K562 (cell line): ENCODE measurements around the gene SMCHD1. TPM values are rescaled to one million over a fixed set of nuclear protein-coding genes. Genes with fewer than 3 reads are reported as not detected.

ENCODE experiments used
- ATAC-seq: fragments of 200-7000 bp; cut with Tn5 transposase; 3 replicates; pipeline ENCODE4 v1.9.1; 2020; ENCODE audit warnings: moderate library complexity
- BruUV-seq: library from RNA; stranded (reverse); fragments of 400-500 nt; replicated peaks from 2 replicates; lab custom pipeline; 2021; lab: Mats Ljungman, UMichigan
- CTCF ChIA-PET: fragments of 300-600 bp; formaldehyde crosslinking; extraction: SDS; loops from one replicate; lab custom pipeline; 2021; ENCODE audit warnings: low intra/inter-chr PET ratio; lab: Yijun Ruan, JAX
- POLR2A ChIA-PET: fragments of 300-600, 350-650 bp; sonication (Branson Sonifier 250); formaldehyde crosslinking; extraction: SDS; loops from one replicate; lab custom pipeline; 2021; ENCODE audit warnings: antibody characterized with exemption, inconsistent platforms; lab: Yijun Ruan, JAX
- DNase-seq, 4 experiments: peaks; one replicate each; pipeline versions ENCODE4 v3.0.0 to v3.0.0-alpha.2; 2011 to 2018; ENCODE audit warnings: low spot score in 3 of 4, mixed read lengths in 3 of 4; ENCODE audit errors: extremely low read depth in 1 of 4
- FAIRE-seq: peaks from 2 replicates; lab custom pipeline; 2011; peaks lifted over from hg19 to GRCh38; lab: Jason Lieb, UNC
- H2AFZ ChIP-seq: 2 replicates; pipeline ENCODE4 v1.6.0; 2011; ENCODE audit warnings: low read depth, low read length, control low read depth, inconsistent platforms
- H3K27ac ChIP-seq: fragments of 200-600 bp; 3 replicates; pipeline ENCODE4 v1.8.0; 2011; ENCODE audit warnings: low read depth, mild to moderate bottlenecking, control low read depth, inconsistent platforms, low read length, moderate library complexity, mixed read lengths; ENCODE audit errors: extremely low read depth
- H3K27me3 ChIP-seq, 2 experiments: fragments of 300-600 bp in 1 of 2; 2 replicates in 1 of 2; 3 replicates in 1 of 2; pipeline versions ENCODE4 v1.6.0 to v1.8.0; 2011; ENCODE audit warnings: inconsistent platforms in 2 of 2, low read length in 2 of 2, mild to moderate bottlenecking in 1 of 2, mixed read lengths in 1 of 2, moderate library complexity in 1 of 2; ENCODE audit not compliant: control insufficient read depth in 2 of 2, insufficient read depth in 2 of 2
- H3K36me3 ChIP-seq: fragments of 300-600 bp; 3 replicates; pipeline ENCODE4 v1.8.0; 2011; ENCODE audit warnings: mild to moderate bottlenecking, low read length, inconsistent platforms; ENCODE audit not compliant: control insufficient read depth, insufficient read depth
- H3K4me1 ChIP-seq, 2 experiments: fragments of 200-600 bp in 1 of 2; replicated peaks in 1 of 2; 2 replicates in 1 of 2; 3 replicates in 1 of 2; pipeline versions ENCODE4 v1.5.1 to v1.8.0; 2011; ENCODE audit warnings: inconsistent platforms in 2 of 2, low read length in 2 of 2, mild to moderate bottlenecking in 1 of 2, mixed read lengths in 1 of 2, moderate library complexity in 1 of 2; ENCODE audit not compliant: control insufficient read depth in 2 of 2, insufficient read depth in 2 of 2
- H3K4me2 ChIP-seq: 2 replicates; pipeline ENCODE4 v1.6.1; 2011; ENCODE audit warnings: low read length, control low read depth, inconsistent platforms, mixed read lengths; ENCODE audit not compliant: insufficient read depth
- H3K4me3 ChIP-seq: fragments of 200-600 bp; sonication (generic), shearing (Covaris generic); 2 replicates; pipeline ENCODE4 v1.5.1; 2016; ENCODE audit warnings: control low read depth, inconsistent platforms
- H3K79me2 ChIP-seq: fragments of 200-600 bp; 3 replicates; pipeline ENCODE4 v1.8.0; 2011; ENCODE audit warnings: low read length, inconsistent platforms; ENCODE audit not compliant: control insufficient read depth, insufficient read depth
- H3K9ac ChIP-seq, 2 experiments: 2 replicates each; pipeline versions ENCODE4 v1.6.0 to v1.6.1; 2011; ENCODE audit warnings: low read depth in 2 of 2, low read length in 2 of 2, control low read depth in 1 of 2, inconsistent platforms in 1 of 2, mild to moderate bottlenecking in 1 of 2, mixed read lengths in 1 of 2; ENCODE audit not compliant: insufficient read depth in 1 of 2
- H3K9me1 ChIP-seq: one replicate; pipeline ENCODE4 v1.6.0; 2011; ENCODE audit warnings: inconsistent platforms, mild to moderate bottlenecking, low read length, moderate library complexity; ENCODE audit not compliant: control insufficient read depth, insufficient read depth
- H3K9me3 ChIP-seq: replicated peaks from 2 replicates; pipeline ENCODE4 v1.5.1; 2011; ENCODE audit warnings: low read depth, low read length, inconsistent platforms; ENCODE audit not compliant: control insufficient read depth, insufficient read depth
- H4K20me1 ChIP-seq: replicated peaks from 2 replicates; pipeline ENCODE4 v1.6.1; 2011; ENCODE audit warnings: low read length, inconsistent platforms, mixed read lengths; ENCODE audit not compliant: control insufficient read depth, insufficient read depth
- CHD4 ChIP-seq: fragments of 200-600 bp; sonication (generic); IDR thresholded peaks from 3 replicates; pipeline ENCODE4 v1.6.1; 2012; ENCODE audit warnings: low read depth, mild to moderate bottlenecking, mixed read lengths, low read length, inconsistent platforms; ENCODE audit not compliant: insufficient read depth, insufficient replicate concordance, poor library complexity, severe bottlenecking
- MGA ChIP-seq: fragments of 450-650 bp; IDR thresholded peaks from 2 replicates; pipeline ENCODE4 v1.6.1; 2016; ENCODE audit warnings: mild to moderate bottlenecking, moderate library complexity
- ZNF224 ChIP-seq: sonication (generic); formaldehyde crosslinking; IDR thresholded peaks from 2 replicates; pipeline ENCODE4 v1.8.0; 2022; ENCODE audit warnings: mild to moderate bottlenecking, missing genetic modification reagents
- WGBS: fragments of 100-300 bp; shearing (Covaris generic); methylation state at CpG from one replicate; pipeline ENCODE4 v1.1.6; 2016; ENCODE audit warnings: low coverage, mixed read lengths; ENCODE audit not compliant: insufficient coverage; ENCODE audit errors: missing lambda C conversion rate; 5-methylcytosine and 5-hydroxymethylcytosine counted together
- in situ Hi-C: fragments of 300-500 bp; cut with MboI; formaldehyde crosslinking; loops from 4 replicates; pipeline ENCODE4 v1.15.0; 2018; ENCODE audit warnings: inconsistent platforms, mixed read lengths
- intact Hi-C: fragments of 100-400 bp; cut with micrococcal nuclease; formaldehyde crosslinking; loops from 2 replicates; pipeline ENCODE4 v1.14.2; 2022
- polyA plus RNA-seq, 8 experiments: library from polyadenylated mRNA; depleted of rRNA in 4 of 8; stranded (reverse) in 5 of 8; unstranded in 3 of 8; fragments of >200 nt; fragmentation: Nextera tagmentation in 2 of 8; fragmentation: Illumina TruSeq in 1 of 8; extraction: Ambion mirVana in 2 of 8; extraction: Trizol in 1 of 8; gene quantifications; 2 replicates each; pipeline versions ENCODE4 v1.2.1 to v1.2.3, GENCODE V29; 2011 to 2014; ENCODE audit warnings: inconsistent platforms in 1 of 8, missing spikeins in 1 of 8
- total RNA-seq, 7 experiments: library from RNA; depleted of rRNA in 6 of 7; stranded (reverse); fragments of >200 nt in 6 of 7; fragmentation: Illumina TruSeq in 2 of 7; extraction: Trizol in 2 of 7; gene quantifications; 2 replicates each; pipeline versions ENCODE4 v1.2.1 to v1.2.3, GENCODE V29; 2011 to 2021; ENCODE audit warnings: low replicate concordance in 1 of 7
- TF ChIP-seq, protein P1 (sequence below): fragments of 450-650 bp; IDR thresholded peaks from 2 replicates; pipeline ENCODE4 v1.6.1; 2017; ENCODE audit warnings: antibody characterized with exemption, mild to moderate bottlenecking

Gene SMCHD1
- total and polyA plus RNA-seq, 9 of the 15 experiments (the other 6 are each of a cell fraction or from before 2014, with no cell fraction given): 6.3 to 144 (median 72.7) TPM

DNA sequence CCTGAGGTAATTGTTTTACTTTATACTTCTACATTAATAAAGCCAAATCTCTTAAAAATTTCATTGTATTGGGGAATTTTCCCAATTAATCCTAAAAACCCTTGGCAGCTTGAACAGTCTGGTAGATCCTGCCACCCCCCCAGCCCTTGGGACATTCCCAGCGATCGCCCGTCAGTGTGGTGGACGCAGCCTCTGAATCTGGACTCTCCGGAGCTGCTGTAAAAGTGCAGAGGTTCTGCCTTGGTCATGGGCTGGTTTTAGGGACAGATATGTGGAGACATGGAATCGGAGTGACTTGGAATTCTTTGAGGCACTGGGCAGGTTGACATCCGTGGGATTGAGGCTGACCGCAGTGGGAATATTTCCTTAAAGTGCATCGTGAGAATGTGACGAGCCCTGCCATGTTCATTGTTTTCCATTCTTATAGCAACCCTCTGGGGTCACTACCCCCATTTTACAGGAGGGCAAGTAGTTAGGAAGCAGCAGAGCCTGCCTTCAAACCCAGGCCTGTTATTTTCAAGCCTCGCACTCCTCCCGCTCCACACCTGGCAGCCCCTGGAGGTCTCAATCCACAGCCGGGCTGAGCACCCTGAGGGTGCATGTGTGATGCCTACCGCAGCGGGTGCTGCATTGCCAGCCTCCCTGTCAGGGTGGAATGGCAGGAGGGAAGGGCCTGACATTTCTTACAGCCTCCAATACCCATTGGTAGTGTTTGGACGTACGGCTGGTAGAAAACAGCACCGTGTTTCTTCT lies 197.8 kb downstream of the SMCHD1 start:
- Histone ChIP-seq H2AFZ (peak overlapping the region; percentile 74), H3K4me1 (peaks cover 55 to 71% of the 10 kb centered on the region in 2 experiments), H3K4me3 (no peak overlapping the region), H3K9me3 (no peaks in the 10 kb centered on the region), H3K36me3 (no peaks in the 10 kb centered on the region), H4K20me1 (no peaks in the 10 kb centered on the region), H3K79me2 (no peaks in the 10 kb centered on the region), H3K4me2 (peak overlapping the region; percentile 75), H3K27me3 (peaks cover 0 to under 1% of the 10 kb centered on the region in 2 experiments; a peak in 1 of 5 replicates), H3K27ac (peak overlapping the region; percentile 72), H3K9me1 (no peaks in the 10 kb centered on the region), H3K9ac (peak overlapping the region; percentile 64 to 89)
- CTCF ChIA-PET: no interaction called here
- FAIRE-seq: no peak
- WGBS: 74% methylated on average over 18 of the region's 18 CpGs
- POLR2A ChIA-PET: interaction anchor here (1.0 to 2.0 kb wide), 2 partner anchors 9 kb away, joined by 3 to 10 read pairs; no protein-coding TSS in a partner anchor
- DNase-seq: peak in 1 of 4 experiments; percentile 16
- in situ Hi-C loops (no loop called here), intact Hi-C loops (no loop called here)
- no TSS peak for BruUV-seq
- peak; percentile 5 for ATAC-seq
- TF ChIP-seq CHD4 (peak; percentile 46), ZNF224 (CRISPR knock-in tag) (no peak), MGA (0 out of 2 replicates have a peak, but pooled peaks have one; percentile 1)
- TF ChIP-seq, protein P1, sequence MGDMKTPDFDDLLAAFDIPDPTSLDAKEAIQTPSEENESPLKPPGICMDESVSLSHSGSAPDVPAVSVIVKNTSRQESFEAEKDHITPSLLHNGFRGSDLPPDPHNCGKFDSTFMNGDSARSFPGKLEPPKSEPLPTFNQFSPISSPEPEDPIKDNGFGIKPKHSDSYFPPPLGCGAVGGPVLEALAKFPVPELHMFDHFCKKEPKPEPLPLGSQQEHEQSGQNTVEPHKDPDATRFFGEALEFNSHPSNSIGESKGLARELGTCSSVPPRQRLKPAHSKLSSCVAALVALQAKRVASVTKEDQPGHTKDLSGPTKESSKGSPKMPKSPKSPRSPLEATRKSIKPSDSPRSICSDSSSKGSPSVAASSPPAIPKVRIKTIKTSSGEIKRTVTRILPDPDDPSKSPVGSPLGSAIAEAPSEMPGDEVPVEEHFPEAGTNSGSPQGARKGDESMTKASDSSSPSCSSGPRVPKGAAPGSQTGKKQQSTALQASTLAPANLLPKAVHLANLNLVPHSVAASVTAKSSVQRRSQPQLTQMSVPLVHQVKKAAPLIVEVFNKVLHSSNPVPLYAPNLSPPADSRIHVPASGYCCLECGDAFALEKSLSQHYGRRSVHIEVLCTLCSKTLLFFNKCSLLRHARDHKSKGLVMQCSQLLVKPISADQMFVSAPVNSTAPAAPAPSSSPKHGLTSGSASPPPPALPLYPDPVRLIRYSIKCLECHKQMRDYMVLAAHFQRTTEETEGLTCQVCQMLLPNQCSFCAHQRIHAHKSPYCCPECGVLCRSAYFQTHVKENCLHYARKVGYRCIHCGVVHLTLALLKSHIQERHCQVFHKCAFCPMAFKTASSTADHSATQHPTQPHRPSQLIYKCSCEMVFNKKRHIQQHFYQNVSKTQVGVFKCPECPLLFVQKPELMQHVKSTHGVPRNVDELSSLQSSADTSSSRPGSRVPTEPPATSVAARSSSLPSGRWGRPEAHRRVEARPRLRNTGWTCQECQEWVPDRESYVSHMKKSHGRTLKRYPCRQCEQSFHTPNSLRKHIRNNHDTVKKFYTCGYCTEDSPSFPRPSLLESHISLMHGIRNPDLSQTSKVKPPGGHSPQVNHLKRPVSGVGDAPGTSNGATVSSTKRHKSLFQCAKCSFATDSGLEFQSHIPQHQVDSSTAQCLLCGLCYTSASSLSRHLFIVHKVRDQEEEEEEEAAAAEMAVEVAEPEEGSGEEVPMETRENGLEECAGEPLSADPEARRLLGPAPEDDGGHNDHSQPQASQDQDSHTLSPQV: peak; percentile 58; the same call in 1 of the 2 replicates
